GM10847 (cell line): ENCODE results near the gene MRPL19.

ENCODE experiments used
- POLR2A ChIP-seq: IDR thresholded peaks from 2 replicates; pipeline ENCODE4 v1.6.1; 2011; ENCODE audit not compliant: insufficient read length; ENCODE audit errors: extremely low read depth

The MRPL19 gene

GRCh38 chr2:75646583-75647425, at the start of gene MRPL19:
Gene MRPL19, plus strand, starts transcription at chr2:75646783. Its CDS starts 25 bp downstream, at chr2:75646808.
- TF ChIP-seq POLR2A: peak; percentile 53

GRCh38 chr2:75596784-75597183, 49.8 kb upstream of the MRPL19 start:
- TF ChIP-seq POLR2A: no peak

GRCh38 chr2:75597949-75598348, 48.6 kb upstream of the MRPL19 start:
- TF ChIP-seq POLR2A: no peak

GRCh38 chr2:75598589-75599155, 47.9 kb upstream of the MRPL19 start:
- TF ChIP-seq POLR2A: no peak

- TF ChIP-seq POLR2A: no peak
Measured at GRCh38 chr2:75600461-75601011, 46.0 kb upstream of the MRPL19 start.

GRCh38 chr2:75602724-75603342, 43.8 kb upstream of the MRPL19 start:
- no peak for TF ChIP-seq POLR2A

GRCh38 chr2:75603477-75603876, 43.1 kb upstream of the MRPL19 start:
- no peak for TF ChIP-seq POLR2A

- TF ChIP-seq POLR2A: no peak
Measured at GRCh38 chr2:75604484-75604883, 42.1 kb upstream of the MRPL19 start.

GRCh38 chr2:75605770-75606529, 40.6 kb upstream of the MRPL19 start:
- no peak for TF ChIP-seq POLR2A

GRCh38 chr2:75606761-75607399, 39.7 kb upstream of the MRPL19 start:
- no peak for TF ChIP-seq POLR2A

- TF ChIP-seq POLR2A: no peak
Measured at GRCh38 chr2:75607400-75607798, 39.2 kb upstream of the MRPL19 start.

GRCh38 chr2:75607988-75608683, 38.4 kb upstream of the MRPL19 start:
- no peak for TF ChIP-seq POLR2A

- no peak for TF ChIP-seq POLR2A
Measured at GRCh38 chr2:75608684-75609333, 37.8 kb upstream of the MRPL19 start.

GRCh38 chr2:75609334-75609689, 37.3 kb upstream of the MRPL19 start:
- TF ChIP-seq POLR2A: no peak
